ENCODE results near the gene UGCG.
"Not testable (repeated sequence)": the region's sequence is repeated elsewhere in the genome, so short reads cannot be mapped to it uniquely, and the experiment has no call there.

Gene UGCG

GRCh38 chr9:111957856-111958631 is 61.4 kb downstream of the UGCG start:
- DNase-seq, result no peak

- DNase-seq, result peak; percentile 37
These were observed 63.1 kb downstream of the UGCG start for GRCh38 chr9:111959468-111960359.

GRCh38 chr9:111960485-111960884 is 63.9 kb downstream of the UGCG start:
- DNase-seq, result not testable (repeated sequence)

GRCh38 chr9:111961009-111961408 is 64.4 kb downstream of the UGCG start:
- DNase-seq, result peak; percentile 22

- DNase-seq, result peak; percentile 63
These were observed 65.0 kb downstream of the UGCG start for GRCh38 chr9:111961575-111961974.

- no peak for DNase-seq
These were observed 65.4 kb downstream of the UGCG start for GRCh38 chr9:111962021-111962420.

DNA sequence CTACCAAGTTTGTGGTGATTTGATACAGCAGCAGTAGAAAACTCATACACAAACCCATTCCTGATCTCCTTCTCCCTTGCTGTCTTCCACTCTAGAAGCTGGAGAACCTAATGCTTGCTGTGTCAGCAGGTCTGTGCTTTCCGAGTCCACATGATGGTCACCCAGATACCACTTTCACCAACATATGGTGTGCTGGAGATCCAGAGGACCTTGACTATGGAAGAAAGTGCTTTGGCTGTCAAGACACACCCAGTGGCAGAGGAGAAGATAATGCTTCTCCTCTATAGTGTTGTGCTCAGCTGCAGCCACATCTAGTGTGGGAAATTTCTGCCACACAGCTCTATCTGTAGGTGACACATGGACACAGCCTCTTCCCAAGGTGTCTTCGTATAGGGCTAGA is 67.4 kb downstream of the UGCG start:
- no peak for DNase-seq

GRCh38 chr9:111965566-111966019 is 69.0 kb downstream of the UGCG start:
- DNase-seq, result no peak

GRCh38 chr9:111966124-111966723 is 69.6 kb downstream of the UGCG start:
- no peak for DNase-seq

- no peak for DNase-seq
These were observed 70.3 kb downstream of the UGCG start for GRCh38 chr9:111966861-111967291.

DNA sequence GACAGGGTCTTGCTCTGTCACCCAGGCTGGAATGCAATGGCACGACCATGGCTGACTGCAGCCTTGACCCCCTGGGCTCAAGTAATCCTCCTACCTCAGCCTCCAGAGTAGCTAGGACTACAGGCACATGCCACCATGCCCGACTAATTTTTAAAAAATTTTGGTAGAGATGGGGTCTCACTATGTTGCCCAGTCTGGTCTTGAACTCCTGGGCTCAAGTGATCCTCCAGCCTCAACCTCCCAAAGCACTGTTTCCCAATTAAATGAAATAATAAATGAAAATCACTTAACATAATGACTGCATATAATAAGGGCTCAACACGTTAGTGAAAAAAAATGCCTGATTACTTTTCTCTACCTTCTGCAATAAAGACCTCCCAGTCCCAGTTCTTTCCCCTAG is 71.0 kb downstream of the UGCG start:
- no peak for DNase-seq

GRCh38 chr9:111969061-111969460 is 72.4 kb downstream of the UGCG start:
- no peak for DNase-seq

GRCh38 chr9:111969622-111970021 is 73.0 kb downstream of the UGCG start:
- DNase-seq, result no peak

- DNase-seq, result no peak
These were observed 74.2 kb downstream of the UGCG start for GRCh38 chr9:111970827-111971226.

GRCh38 chr9:111974092-111974681 is 77.6 kb downstream of the UGCG start:
- DNase-seq, result peak; percentile 36

GRCh38 chr9:111975709-111976108 is 79.1 kb downstream of the UGCG start:
- peak; percentile 40 for DNase-seq

GRCh38 chr9:111978616-111979015 is 82.0 kb downstream of the UGCG start:
- DNase-seq, result no peak

- no peak for DNase-seq
These were observed 82.9 kb downstream of the UGCG start for GRCh38 chr9:111979561-111979960.

DNA sequence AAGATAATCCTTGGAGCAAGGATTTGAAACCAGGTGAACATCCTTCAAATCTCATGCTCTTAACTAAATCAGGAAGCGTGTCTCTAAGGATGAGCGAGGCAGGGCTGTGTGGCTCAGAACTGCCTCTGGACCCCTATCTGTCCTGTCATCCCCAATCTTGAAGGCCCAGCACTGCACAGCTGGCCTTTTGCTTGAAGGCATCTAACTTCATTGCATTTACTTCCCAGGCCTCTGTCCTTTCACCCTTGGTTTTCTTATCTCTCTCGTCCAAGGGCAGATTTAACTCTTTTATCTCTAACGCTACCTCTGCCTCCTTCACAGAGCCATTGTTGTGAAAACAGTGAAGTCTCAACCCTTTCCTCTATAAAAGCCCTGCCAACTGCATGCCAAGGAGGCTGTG is 83.8 kb downstream of the UGCG start:
- no peak for DNase-seq

DNA sequence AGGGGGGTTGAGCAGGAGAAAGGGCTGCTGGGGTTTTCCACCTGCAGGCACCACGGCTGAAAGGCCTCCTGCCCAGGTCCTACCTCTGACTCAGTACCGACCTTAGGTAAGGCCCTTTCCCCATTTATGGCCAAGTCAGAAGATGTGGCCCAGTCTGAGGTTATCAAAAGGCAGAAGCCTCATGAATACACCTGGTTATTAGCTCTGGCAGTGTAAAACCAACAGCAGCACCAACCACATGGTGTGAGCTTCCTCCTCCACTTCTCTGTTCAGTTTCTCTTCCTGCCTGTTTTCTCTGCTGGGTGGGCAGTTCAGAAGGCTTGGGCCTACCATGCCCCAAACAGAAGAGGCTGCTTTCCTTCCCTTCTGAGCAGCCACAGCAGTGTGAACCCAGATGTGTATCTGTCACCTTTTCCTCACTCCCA is 86.9 kb downstream of the UGCG start:
- no peak for DNase-seq

DNA sequence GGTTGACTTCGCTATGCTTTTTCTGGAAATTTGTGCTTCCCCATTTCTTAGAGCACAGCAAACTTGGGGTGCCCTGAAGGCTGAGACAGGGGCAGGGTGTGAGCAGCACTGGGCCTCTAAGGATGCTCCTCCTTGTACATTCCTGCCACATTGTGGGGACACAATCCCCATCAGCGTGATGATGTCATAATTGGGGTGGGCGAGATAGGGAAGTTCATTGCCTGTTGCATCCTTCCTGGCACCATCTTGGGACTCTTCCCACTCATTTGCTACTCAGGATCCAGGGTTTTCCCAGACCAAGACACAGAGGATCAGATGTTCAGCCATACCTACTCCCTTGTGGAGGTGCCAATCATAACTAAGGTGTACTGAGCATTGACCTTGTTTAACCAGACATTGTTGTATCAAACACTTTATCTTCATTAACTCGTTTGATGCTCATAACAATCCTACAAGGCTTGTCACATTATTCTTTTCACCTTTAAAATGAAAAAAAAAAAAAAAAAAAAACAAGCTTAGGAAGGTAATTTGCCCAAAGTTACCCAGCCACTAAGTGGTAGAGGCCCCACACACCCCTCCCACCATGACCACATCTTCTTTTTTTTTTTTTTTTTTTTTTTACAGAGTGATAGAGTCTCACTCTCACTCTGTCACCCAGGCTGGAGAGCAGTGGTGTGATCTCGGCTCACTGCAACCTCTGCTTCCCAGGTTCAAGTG is 87.6 kb downstream of the UGCG start:
- DNase-seq, result no peak

Data from NCI-H146 (cell line).